GM10847 (cell line): ENCODE data around the gene LITAF.

Experiments used
- POLR2A ChIP-seq: IDR thresholded peaks from 2 replicates; pipeline ENCODE4 v1.6.1; 2011; ENCODE audit not compliant: insufficient read length; ENCODE audit errors: extremely low read depth

LITAF gene

DNA sequence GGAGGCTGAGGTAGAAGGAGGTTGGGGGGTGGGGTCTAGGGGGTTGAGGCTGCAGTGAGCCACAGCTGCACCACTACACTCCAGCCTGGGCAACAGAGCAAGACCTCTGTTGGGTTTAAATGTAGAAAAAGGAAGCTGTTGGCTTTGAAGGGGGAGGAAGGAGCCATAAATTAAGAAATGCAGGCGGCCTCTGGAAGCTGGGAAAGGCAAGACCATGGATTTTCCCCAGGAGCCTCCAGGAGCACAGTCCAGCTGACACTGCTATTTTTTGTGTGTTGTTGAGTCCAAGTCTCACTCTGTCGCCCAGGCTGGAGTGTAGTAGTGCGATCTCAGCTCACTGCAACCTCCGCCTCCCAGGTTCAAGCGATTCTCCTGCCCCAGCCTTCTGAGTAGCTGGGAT is 15.9 kb downstream of the LITAF start:
- no peak for TF ChIP-seq POLR2A

GRCh38 chr16:11570258-11570657 is 16.5 kb downstream of the LITAF start:
- no peak for TF ChIP-seq POLR2A

DNA sequence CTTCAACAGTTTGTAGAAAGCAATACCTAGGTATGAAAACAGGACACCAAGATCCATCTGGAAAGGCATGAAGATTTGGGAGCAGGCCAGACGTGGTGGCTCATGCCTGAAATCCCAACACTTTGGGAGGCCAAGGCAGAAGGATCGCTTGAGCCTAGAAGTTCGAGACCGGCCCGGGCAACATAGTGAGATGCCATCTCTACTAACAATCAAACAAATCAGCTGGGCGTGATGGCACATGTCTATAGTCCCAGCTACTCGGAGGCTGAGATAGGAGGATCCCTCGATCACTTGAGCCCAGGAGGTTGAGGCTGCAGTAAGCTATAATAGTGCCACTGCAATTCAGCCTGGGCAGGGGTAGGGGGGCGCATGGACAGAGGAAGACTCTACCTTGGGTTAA is 20.3 kb downstream of the LITAF start:
- TF ChIP-seq POLR2A = no peak

DNA sequence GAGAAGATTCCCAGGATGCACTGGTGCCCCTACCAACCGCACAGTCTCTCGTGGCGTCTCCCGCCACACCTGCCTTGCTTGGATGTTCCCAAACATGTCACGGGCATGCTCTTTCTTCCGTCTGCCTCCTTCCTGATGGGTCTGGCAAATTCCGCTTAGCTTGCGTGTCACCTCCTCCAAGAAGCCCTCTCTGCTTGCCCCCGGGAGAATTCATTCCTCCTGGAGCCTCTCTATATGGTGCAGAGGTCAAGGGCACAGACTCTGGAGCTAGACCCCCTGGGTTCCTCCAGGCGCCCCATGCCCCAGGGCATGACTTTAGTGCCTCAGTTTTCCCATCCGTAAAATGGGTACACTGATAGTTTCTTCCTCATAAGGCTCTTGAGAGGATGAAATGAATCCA is 21.1 kb downstream of the LITAF start:
- TF ChIP-seq POLR2A = no peak

- no peak for TF ChIP-seq POLR2A
These were observed 22.4 kb downstream of the LITAF start for GRCh38 chr16:11564046-11564926.

GRCh38 chr16:11563493-11564040 is 23.2 kb downstream of the LITAF start:
- no peak for TF ChIP-seq POLR2A

DNA sequence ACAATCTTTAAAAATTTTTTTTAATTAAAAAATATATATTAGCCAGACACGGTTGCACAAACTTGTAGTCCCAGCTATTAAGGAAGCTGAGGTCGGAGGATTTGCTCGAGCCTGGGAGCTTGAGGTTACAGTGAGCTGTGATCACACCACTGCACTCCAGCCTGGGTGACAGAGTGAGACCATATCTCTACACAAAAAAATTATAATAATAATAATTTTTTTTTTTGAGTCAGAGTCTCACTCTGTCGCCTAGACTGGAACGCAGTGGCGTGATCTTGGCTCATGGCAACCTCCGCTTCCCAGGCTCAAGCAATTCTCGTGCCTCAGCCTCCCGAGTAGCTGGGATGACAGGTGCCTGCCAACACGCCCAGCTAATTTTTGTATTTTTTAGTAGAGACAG is 23.8 kb downstream of the LITAF start:
- no peak for TF ChIP-seq POLR2A

- TF ChIP-seq POLR2A = no peak
These were observed 24.3 kb downstream of the LITAF start for GRCh38 chr16:11562411-11562810.

GRCh38 chr16:11561856-11562255 is 24.9 kb downstream of the LITAF start:
- TF ChIP-seq POLR2A = no peak

DNA sequence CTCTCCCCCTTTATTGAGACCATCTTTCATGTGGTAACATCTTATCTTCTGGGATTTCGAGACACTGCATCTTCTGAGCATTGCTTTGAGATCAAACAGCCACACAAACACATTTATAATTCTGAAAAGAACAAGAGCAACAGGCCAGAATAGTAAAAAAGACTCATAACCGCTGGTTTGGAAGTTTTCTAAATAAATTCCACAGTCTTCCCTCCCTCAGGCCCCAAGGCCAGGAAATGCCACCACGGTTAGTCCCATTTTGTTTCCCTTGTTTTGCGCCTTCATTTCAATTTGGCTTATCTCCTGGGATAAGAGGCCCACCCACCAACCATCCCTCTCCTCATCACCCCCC is 25.3 kb downstream of the LITAF start:
- no peak for TF ChIP-seq POLR2A

DNA sequence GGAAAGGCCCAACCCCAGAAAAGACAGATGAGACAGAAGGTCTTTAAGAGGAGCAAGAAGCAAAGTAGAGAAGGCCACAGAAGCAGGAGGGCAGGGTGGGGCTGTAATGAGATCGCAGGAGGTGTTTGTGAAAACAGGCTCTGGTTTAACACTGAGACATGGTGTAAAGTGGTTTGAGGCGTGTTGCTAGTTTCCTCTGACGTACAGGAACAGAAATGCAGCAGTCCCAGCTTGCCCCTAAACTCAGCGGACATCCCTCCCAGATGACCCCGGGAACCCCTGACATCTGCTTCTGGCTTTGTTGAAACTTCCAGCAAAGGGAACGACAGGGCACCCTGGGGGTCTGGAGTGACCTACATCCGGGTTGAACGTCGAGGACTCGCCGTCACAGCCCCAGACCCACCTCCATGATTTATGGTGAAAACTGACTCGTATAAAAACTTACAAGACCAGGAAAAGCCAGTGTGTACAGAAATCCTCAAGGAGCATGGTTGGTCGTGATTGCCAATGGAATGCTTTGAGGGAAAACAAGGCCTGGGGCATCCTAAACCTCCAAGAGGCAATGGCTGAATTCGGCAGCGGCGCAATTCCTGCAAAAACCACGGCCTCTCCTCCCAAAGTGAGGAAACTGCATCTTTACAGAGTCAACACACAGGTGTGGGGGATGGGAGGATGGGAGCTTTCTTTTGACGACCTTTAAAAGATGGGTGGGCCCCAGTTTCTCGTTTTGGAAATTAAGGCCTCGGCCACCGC is 25.8 kb downstream of the LITAF start:
- TF ChIP-seq POLR2A = no peak

DNA sequence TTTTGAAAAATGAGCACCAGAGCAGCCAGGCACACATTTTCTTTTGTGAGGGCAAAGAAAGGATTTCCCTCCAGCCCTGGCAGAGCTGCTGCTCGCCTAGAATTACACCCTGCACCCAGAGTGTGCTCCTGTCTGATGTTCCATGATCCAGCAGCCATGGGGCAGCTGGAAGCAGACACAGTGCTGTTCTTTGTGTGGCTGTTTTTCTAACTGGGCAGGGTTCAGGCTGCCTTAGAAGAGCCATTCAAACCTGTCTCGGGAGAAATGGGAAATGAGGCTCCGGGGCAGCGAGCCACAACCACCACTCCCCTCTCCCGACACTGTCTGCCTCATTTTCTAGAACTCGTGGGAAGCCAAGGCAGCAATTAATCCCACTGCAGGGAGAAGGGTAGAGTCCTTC is 28.9 kb downstream of the LITAF start:
- no peak for TF ChIP-seq POLR2A

GRCh38 chr16:11556945-11557720 is 29.6 kb downstream of the LITAF start:
- TF ChIP-seq POLR2A = no peak

- TF ChIP-seq POLR2A = no peak
These were observed 30.4 kb downstream of the LITAF start for GRCh38 chr16:11556214-11556819.

- TF ChIP-seq POLR2A = no peak
These were observed 32.7 kb downstream of the LITAF start for GRCh38 chr16:11554053-11554452.
